ENCODE results near the gene MYMX.

DNA sequence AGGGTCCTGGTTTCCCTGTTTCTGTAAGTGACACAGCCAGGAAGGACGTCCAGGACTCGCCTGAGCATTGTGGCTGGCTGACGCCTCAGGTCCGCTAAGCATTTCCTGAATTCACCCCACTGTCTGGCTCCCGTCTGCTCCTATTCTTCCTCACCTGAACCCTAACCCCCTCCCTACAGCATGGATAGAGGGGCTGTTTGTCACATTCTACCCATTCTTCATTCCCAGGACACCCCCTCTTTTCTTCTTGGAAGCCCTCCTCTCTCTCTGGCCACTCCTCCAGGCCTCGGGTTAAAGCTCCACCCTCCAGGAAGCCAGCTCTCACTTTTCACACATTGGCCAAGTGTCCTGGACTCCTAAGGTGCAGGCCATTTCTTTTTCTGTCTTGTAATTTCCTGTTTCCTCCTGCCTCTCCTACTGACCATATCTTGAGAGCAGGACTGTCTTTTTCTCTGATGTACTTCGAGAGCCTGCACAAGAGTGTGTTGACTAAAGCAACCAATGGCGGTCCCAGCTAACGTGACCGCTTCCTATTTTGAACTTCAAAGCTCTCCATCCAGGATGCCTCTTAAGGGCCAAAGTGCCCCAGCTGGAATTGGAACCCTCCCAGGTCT, 24.2 kb upstream of the MYMX start:
- no peak for TF ChIP-seq CTCF (IDR thresholded peaks at IDR 0.05)
- no peak for TF ChIP-seq POLR2AphosphoS5 (IDR thresholded peaks at IDR 0.05; ENCODE audit: low read depth, low read length)
- TF ChIP-seq, protein P1, sequence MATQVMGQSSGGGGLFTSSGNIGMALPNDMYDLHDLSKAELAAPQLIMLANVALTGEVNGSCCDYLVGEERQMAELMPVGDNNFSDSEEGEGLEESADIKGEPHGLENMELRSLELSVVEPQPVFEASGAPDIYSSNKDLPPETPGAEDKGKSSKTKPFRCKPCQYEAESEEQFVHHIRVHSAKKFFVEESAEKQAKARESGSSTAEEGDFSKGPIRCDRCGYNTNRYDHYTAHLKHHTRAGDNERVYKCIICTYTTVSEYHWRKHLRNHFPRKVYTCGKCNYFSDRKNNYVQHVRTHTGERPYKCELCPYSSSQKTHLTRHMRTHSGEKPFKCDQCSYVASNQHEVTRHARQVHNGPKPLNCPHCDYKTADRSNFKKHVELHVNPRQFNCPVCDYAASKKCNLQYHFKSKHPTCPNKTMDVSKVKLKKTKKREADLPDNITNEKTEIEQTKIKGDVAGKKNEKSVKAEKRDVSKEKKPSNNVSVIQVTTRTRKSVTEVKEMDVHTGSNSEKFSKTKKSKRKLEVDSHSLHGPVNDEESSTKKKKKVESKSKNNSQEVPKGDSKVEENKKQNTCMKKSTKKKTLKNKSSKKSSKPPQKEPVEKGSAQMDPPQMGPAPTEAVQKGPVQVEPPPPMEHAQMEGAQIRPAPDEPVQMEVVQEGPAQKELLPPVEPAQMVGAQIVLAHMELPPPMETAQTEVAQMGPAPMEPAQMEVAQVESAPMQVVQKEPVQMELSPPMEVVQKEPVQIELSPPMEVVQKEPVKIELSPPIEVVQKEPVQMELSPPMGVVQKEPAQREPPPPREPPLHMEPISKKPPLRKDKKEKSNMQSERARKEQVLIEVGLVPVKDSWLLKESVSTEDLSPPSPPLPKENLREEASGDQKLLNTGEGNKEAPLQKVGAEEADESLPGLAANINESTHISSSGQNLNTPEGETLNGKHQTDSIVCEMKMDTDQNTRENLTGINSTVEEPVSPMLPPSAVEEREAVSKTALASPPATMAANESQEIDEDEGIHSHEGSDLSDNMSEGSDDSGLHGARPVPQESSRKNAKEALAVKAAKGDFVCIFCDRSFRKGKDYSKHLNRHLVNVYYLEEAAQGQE (IDR thresholded peaks at IDR 0.05; ENCODE audit: insufficient read depth in 1 of 2, low read depth in 2 of 2, low read length in 1 of 2), result no peak
- no peak for TF ChIP-seq TCF7L2 (IDR thresholded peaks at IDR 0.05; ENCODE audit: low read depth, low read length)
- TF ChIP-seq SIN3A (IDR thresholded peaks at IDR 0.05; ENCODE audit: borderline replicate concordance, insufficient read depth, low read depth, low read length), result no peak
